HG02885 (cell line): ENCODE data around the gene SEMA4C.

Source experiments
- ATAC-seq: cut with Tn5 transposase; IDR thresholded peaks from one replicate; pipeline ENCODE4 v1.9.1; 2021; ENCODE audit warnings: mild to moderate bottlenecking; ENCODE audit not compliant: unreplicated experiment, poor library complexity

SEMA4C gene, protein sequence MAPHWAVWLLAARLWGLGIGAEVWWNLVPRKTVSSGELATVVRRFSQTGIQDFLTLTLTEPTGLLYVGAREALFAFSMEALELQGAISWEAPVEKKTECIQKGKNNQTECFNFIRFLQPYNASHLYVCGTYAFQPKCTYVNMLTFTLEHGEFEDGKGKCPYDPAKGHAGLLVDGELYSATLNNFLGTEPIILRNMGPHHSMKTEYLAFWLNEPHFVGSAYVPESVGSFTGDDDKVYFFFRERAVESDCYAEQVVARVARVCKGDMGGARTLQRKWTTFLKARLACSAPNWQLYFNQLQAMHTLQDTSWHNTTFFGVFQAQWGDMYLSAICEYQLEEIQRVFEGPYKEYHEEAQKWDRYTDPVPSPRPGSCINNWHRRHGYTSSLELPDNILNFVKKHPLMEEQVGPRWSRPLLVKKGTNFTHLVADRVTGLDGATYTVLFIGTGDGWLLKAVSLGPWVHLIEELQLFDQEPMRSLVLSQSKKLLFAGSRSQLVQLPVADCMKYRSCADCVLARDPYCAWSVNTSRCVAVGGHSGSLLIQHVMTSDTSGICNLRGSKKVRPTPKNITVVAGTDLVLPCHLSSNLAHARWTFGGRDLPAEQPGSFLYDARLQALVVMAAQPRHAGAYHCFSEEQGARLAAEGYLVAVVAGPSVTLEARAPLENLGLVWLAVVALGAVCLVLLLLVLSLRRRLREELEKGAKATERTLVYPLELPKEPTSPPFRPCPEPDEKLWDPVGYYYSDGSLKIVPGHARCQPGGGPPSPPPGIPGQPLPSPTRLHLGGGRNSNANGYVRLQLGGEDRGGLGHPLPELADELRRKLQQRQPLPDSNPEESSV

DNA sequence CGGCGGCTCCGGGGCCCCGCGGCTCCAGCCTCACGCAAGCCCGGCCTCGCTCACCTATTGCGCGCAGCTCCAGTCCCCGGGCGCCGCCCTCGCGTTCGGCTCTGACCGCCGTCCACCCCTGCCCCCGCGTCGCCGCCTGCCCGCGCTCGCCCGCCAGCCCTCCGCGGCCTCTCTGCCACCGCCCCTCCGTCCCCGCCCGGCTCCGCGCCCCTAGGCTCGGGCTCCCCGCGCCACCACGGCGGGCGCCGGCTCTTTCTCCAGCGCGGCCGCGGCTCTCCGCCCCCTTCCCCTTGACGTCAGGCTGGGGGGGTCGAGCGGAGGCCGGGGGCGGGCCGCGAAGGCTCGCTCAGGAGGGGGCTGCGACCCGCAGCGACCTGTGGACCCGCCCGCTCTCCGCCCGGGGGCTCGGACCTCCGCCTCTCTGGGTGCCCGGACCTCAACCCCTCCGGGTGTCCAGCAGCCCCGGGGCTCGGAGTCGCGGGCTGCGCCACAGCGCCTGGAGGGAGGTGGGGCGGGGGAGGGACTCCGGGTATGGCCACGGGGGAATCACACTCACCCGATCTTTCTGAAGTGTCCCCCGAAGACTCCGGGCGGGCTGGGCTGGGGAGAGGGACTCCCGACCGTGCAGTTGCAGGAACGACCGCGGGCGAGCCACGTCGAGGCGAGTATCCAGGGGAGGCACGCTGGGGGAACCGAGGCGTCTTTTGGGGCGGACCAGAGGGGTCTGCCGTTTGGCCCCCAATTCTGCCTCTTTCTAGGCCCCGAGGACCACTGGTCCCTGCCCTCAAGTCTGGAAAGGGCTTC lies at the start of gene SEMA4C:
TSS of gene SEMA4C (minus strand) at position 259 of the 804 bp plus-strand sequence. CDS start 2,194 bp downstream, outside the sequence.
- ATAC-seq, result no peak

DNA sequence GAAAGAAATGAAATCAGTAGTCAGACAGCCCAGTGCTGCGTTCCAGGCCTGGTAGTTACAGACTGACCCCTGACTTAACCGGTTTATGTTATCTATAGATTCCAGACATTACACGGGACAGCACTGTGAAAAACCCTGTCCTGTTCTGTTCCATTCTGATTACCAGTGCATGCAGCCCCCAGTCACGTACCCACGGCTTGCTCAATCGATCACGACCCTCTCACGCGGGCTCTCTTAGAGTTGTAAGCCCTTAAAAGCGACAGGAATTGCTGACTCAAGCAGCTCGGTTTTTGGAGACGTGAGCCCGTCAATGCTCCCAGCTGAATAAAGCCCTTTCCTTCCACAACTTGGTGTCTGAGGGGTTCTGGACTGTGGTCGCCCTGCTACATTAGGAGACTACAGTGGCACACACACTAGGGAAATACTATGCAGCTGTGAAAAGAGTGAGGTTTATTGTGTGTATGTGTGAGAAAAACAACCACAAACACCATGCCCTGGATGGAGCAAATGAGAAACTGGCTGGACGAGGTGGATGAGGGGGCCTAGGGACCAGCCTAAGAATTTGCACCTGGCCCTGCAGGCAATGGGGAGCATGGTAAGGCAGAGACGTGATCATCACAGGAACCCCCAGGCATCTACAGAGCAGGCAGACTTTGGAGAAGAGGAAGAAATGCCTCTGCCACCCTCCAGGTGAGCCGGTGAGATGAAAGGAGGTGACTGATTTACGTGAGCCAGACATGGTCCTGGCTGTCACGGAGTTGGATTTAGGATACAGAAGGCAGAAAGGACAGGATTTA lies 49.1 kb upstream of the SEMA4C start:
- no peak for ATAC-seq

DNA sequence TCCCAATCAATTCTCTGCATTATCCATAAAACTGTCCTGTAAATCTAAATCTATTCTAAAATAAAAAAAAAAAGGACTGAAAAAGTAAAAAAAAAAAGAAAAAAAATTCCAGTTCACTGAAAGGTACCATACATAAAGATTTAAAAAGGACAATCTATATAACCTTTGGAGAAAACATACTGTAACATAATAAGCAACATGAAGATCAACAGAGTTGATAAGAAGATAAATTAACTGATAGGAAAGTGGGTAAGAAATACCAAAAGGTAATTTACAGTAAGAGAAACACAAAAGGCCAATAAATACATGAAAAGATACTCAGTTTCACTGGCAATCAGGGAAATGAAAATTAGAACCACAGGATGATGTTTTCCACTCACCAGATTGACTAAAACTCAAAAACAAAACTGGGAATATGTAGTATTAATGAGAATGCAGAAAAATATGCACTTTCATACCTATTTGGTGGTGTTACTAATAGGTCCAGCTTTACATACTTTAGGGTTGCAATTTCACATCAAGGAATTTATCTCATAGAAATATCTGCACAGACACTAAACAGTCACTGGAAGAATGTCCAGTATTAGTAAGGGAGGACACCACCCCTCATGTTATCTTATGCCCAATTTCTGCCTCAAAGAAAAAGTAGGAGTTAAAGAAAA lies 48.3 kb upstream of the SEMA4C start:
- ATAC-seq, result no peak

DNA sequence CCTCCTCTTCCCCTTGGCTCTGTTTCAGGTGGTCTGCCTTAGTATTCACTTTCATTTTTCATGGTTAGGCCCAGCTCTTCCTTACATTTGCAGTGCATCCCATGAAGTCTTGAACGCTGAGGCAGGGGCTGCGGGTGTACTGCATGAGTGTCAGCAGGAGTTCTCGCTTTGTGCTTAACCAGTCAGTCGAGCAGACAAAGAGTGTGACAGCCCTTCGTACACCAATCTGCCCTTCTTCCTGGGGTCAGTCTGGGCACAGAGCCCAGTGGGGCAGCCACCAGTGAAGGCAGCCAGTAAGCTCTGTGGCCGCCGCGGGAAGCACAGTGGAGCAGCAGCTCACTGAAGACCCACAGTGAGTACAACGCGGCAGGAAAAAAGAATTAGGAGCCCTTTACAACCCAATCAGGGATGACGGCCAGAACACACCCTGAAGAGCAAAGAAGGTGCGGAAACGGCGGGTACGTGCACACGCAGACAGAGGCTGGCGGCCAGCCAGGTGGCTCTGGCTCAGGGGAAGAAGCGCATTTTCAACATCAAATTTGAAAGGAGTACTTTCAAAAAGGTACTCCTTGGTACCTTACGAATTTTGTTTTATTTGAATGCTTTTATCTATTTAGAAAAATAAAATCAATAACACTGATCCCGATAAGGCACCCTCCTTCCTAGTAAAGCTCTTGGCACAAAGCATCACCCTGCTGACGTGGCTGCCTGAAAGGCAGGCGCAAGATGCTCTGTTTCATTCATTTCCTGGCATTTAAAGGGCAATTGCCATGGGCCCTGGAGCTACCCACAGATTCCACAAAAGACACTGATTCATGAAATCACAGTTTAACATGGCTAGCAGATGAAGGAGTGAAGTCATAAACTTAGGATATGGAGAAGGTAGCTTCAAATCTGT lies 47.0 kb upstream of the SEMA4C start:
- ATAC-seq, result no peak

DNA sequence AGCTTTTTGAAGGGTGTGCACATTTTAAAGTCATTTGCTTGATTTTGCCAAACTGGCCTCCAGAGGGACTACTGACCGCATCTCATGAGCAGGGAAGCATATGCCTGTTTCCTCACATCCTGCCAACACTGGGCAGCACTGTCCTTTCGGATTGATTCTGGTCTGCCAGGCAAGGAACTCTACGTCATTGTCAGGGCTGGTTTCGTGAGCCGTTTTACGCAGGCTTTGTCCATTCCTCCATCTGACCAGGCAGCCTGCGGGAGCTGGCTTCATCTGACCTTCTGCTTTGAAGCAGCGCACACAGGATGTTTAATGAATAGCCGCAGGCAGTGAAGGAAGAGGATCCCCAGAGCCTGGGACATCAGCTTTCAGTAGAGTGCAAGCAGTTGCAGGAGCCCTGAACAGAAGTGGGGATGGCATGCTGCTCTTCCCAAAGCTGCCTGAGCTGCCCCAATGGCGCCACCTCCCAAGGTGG lies 46.3 kb upstream of the SEMA4C start:
- ATAC-seq, result no peak

DNA sequence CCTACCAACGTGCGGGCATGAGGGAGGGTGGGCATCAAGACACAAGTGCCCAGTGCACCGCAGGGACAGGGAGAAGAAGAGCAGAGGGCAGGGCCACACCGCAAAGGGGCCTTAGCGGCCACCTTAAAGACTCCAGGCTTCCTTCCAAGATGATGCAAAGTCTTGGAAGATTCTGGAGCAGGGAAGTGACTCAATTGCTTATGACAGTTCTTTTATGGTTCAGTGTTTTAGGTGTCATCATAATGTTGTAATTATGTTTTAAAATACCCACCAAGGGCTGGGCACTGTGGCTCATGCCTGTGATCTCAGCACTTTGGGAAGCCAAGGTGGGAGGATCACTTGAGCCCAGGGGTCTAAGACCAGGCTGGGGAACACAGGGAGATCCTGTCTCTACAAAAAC lies 44.5 kb upstream of the SEMA4C start:
- no peak for ATAC-seq

DNA sequence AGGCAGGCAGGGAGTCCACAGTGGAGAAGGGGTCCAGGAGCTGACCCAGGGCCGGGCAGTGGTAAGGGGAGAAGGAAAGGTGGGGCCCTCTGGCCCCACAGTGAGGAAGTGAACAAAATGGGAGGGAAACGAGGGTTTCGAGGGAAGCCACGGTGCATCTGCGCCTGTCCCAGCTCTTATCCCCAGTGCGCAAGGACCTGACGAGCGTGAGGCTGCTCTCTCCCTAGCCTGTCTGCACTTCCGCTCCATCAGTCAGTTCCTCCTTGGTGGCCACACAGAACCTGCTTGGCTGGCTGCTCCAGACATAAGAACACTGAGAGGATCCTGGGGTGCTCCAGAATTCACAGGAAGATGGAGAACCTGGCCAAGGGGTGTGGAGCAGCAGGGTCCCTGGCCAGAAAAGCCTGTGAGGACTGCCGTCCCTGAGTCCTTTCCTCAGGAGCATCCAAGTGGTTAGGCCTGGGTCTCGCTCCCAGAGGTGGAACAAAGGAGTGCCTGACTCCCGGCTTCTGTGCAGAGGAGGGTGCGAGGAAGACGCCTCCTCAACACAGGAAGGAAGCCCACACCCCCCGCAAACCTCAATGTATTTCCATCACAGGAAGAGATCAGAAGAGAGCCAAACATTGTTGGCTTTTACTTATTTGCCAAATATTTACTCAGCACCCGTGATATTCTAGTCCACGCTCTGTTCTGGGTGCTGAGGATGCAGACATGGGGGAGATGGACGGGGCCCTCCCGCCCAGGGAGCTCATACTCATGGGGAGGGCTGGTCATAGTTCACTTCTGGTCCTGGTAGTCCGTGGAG lies 43.7 kb upstream of the SEMA4C start:
- ATAC-seq, result no peak

DNA sequence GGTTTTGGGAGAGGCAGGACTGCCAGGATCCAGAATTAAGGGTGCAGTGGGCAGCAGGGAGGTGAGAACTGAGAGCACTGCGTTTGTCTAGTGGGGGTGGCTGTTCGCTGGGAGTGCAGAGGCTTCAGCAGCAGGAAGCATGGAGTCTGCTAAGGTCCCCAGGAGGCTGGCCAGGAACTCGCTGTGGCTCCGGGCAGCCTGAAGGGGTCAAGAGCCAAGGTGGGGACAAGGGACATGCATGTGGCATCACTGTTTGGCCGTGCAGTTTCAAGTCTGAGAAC lies 43.2 kb upstream of the SEMA4C start:
- ATAC-seq, result no peak

DNA sequence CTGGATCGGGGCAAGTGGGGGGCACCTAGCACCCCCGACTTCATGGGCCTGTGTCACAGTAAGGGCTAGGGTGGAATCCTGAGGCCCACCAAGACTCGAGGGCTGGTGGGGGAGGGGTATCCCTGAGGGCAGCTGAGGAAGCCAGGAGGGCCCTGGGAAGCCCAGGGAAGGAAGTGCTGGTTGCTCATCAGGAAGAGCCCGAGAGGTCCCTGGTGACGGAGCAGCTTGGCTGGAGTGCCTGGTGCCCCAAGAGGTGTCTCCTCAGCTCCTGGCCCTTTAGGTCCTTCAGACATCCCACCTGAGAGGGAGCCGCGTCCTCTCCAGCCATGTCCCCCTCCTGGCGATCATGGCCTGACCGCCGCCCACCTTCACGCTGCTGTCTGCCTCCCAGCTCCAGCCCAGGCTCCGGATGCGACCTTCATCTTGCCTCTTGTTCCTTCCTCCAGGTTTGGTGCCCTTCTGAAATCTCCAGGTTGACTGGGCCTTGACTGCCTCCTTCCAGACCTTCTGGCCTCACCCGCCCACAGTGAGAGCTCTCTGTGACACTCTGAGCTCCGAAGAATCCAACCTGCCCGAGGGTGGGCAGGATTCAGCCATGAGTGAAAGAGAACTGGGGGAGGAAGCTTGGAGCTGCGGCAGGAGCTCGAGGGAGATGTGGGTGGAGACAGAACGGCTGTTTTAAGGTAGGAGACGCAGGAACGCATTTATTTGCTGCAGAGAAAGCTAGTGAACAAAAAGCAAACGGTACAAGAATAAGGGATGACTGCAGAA lies 42.7 kb upstream of the SEMA4C start:
- no peak for ATAC-seq

DNA sequence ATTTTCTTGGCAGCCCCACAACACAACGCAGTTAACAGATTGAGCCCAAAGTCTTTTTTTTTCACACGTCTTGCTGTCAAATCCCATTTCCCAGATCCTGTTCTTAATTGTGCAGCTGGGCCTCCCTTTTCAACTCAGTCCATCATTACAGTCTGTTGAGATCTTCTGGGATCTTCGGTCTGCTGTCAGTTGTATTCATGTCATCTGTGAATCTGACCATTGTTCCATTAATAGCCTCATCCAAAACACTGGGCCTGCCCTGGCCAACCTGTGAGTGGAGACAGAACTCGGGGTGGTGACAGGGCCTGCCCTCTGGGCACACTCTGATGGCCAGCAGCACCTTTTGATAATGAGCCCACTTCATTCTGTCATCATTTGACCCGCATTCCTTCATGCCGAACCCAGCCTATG lies 39.7 kb upstream of the SEMA4C start:
- ATAC-seq, result no peak

DNA sequence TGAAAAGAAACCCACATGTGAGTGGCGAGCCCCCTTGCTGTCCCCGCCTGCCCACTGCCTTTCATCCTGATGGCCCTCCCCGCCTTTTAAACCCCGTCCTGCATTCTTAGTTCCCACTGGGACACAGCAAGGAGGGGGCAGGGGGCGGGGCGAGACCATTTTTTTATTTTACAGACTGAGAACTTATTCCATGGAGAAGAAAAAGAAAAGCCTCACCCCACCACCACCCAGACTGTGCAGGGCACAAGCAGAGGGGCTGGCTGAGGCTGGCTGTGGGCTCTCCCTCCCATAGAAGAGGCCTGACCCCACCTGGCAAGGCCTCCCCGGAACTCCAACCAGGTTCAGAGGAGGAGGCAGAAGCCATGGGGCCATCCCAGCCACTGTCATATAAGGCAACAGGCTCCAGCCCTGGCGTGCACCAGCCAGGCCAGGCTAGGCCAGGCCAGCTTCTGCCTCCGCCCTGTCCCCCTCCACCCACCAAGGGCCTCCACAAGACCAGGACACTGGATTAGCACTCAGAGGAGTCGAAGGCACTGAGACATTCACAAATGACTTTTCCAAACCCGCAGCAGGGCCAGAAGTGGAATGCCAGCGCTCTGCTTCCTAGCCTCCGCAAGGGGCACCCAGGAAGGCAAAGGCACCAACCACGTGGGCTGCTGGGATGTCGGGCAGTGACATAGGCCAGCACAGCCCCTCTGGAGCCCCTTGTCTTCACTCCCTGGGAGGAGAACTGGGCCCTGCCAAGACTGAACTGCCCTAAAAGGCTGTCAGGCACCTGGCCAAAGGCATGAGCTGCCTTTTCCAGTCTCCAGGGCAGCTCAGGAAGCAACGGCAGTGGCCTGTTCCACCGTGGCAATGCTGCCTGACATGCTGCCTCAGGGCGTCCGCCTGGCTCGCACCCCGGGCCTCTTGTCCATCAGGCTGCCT lies 37.5 kb upstream of the SEMA4C start:
- ATAC-seq, result no peak

DNA sequence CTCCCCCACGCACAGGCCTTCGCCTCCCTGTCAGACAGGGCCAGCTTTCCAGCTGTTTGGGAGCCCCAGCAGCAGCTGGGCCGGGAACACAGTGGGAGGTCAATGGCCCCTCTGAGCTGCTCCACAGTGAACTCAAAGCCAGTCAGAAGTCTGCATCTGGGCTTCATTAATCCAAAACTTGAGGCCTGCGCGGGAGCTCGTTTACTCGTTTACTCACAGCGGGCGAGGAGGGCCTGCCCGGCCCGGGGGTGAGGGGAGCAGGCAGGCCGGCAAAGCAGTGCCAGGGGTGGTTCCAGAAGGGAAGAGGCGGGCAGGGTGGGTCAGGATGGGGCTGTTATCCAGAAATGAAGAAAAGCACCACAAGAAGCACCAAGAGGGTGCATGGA lies 36.8 kb upstream of the SEMA4C start:
- ATAC-seq, result no peak

DNA sequence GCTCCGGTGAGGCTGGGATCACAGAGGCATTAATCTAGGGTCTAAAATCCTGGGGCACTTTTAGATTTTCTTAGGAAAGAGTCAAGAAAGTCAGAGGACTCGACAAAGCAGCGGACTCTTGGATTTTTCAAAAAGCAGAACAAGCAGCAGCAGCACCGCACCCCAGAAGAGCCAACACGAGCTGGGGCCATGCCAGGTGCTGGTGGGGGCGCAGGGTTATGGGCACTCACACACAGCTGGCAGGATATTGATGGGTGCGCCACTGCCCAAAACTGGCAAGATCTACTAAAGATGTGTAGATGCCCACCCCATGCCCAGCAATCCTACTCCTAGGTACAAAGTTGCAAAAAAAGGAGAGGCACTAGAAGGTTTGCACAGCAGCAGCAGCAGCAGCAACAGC lies 33.9 kb upstream of the SEMA4C start:
- no peak for ATAC-seq

DNA sequence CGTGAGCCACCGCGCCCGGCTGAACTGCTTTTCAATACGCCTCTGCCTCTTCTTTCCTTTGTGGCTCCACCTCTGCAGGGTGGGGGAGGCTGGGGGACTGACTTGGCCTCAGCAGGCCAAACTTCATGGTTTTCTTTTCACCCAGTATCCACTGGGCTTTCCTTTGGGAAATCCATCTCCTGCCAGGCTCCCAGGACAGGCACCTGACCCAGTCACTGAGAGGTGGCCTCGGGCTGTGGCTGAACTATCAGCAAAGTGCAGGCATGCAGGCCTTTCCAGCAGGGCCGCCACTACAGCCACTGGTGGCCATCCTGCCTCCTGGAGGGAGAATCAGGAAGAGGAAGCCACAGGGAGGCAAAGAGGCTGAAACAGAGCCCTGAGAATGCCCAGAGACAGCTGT lies 33.4 kb upstream of the SEMA4C start:
- ATAC-seq, result no peak

DNA sequence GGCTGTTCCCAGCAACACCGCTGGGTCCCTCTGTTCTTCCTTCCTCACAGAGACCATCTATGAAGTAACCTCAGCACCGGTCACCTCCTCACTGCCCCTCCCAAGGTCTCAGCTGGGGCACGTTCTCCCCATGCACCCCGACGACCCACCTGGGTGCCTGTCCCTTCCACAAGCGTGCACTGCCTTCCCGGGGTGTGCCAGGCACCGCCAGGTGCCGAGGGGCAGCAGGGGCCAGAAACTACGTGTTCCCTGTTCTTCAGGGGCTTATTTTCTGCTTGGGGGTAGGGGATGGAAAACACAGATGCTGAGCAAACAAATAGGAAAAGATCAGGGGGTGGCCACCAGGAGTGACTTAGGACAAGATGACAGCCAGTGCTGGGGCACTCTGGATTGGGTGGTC lies 30.4 kb upstream of the SEMA4C start:
- ATAC-seq, result no peak

DNA sequence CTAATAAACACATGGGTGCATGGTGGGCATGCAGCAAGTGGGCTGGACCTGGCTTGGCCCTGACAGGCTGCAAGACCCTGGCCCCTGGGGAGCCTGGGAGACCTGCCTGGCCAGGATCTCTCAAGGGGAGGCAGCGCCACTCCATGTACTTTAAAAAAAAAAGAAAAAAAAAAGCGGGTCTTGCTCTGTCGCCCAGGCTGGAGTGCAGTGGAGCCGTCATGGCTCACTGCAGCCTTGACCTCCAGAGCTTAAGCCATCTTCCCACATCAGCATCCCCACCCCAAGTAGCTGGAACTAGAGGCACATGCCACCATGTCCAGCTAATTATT lies 29.5 kb upstream of the SEMA4C start:
- no peak for ATAC-seq
